Measurements from ENCODE around the gene WDR64.

- TF ChIP-seq CTCF (IDR thresholded peaks at IDR 0.05) (no peak), POLR2A (IDR thresholded peaks at IDR 0.05) (no peak)
These were observed 110.7 kb downstream of the WDR64 start for GRCh38 chr1:241762713-241763339.
